ENCODE measurements around the gene AGAP6.
"Not testable (repeated sequence)": the region's sequence is repeated elsewhere in the genome, so short reads cannot be mapped to it uniquely, and the experiment has no call there.

The AGAP6 gene

GRCh38 chr10:49988376-49988775 is at the start of gene AGAP6:
Gene AGAP6, plus strand, starts transcription at chr10:49988406. Its CDS starts 310 bp downstream, at chr10:49988716.
- DNase-seq (ENCODE audit: low read depth in 2 of 3, low spot score in 1 of 3) = not testable (repeated sequence)

- peak; percentile 54 to 74 (median 60) for DNase-seq (ENCODE audit: low read depth in 2 of 3, low spot score in 1 of 3)
Observed at GRCh38 chr10:49941447-49942338, 46.5 kb upstream of the AGAP6 start, which contains the start of the genes PARG and TIMM23B. Gene PARG, minus strand, starts transcription at chr10:49942027. Its CDS starts 302 bp downstream, at chr10:49941725. Gene TIMM23B, plus strand, starts transcription at chr10:49942053. Its CDS starts 142 bp downstream, at chr10:49942195.

GRCh38 chr10:49942339-49942705 is 45.9 kb upstream of the AGAP6 start:
- DNase-seq (ENCODE audit: low read depth in 2 of 3, low spot score in 1 of 3) = not testable (repeated sequence)

DNA sequence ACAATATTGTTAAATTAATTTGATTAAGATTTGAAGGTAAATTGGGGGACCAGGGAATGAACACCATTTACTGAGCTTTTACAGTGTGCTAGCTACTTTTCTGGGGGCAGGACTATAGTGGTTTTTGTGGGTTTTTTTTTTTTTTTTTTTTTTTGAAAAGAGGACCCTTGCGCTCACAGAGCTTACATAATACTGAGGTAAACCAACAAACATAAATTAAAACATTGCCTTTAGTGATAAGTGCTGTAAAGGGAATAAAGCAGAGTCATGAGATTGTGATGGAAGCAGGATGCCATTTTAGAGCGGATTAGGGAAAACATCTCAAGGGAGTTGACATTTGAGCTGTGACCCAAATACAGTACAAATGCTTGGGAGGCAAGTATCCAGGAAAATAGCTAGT is 44.6 kb upstream of the AGAP6 start:
- not testable (repeated sequence) for DNase-seq (ENCODE audit: low read depth in 2 of 3, low spot score in 1 of 3)

- DNase-seq (ENCODE audit: low read depth in 2 of 3, low spot score in 1 of 3) = not testable (repeated sequence)
Observed at GRCh38 chr10:49948142-49948541, 40.1 kb upstream of the AGAP6 start.

- not testable (repeated sequence) for DNase-seq (ENCODE audit: low read depth in 2 of 3, low spot score in 1 of 3)
Observed at GRCh38 chr10:49948737-49949136, 39.5 kb upstream of the AGAP6 start.

DNA sequence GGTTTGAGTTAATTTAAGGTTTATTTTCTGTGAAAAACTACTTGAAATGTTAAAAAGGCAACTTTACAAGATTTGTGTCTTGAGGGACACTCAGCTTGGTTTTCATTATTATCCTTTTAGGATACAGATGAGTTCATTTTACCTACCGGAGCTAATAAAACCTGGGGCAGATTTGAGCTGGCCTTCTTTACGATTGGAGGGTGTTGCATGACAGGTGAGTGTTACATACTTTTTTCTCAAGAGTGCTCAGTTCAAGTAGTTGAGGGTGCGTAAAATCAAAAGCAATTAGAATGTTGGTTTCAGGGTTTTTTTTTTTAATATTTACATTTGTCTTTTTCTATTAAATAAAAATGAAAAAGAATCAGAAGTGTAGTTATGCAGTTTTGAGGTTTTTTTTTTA is 36.2 kb upstream of the AGAP6 start:
- DNase-seq (ENCODE audit: low read depth in 2 of 3, low spot score in 1 of 3) = not testable (repeated sequence)

GRCh38 chr10:49953122-49953521 is 35.1 kb upstream of the AGAP6 start:
- not testable (repeated sequence) for DNase-seq (ENCODE audit: low read depth in 2 of 3, low spot score in 1 of 3)

GRCh38 chr10:49970331-49970857 is 17.8 kb upstream of the AGAP6 start:
- not testable (repeated sequence) for DNase-seq (ENCODE audit: low read depth in 2 of 3, low spot score in 1 of 3)

GRCh38 chr10:49971466-49971865 is 16.7 kb upstream of the AGAP6 start:
- DNase-seq (ENCODE audit: low read depth in 2 of 3, low spot score in 1 of 3) = not testable (repeated sequence)

GRCh38 chr10:49972094-49972493 is 16.1 kb upstream of the AGAP6 start:
- not testable (repeated sequence) for DNase-seq (ENCODE audit: low read depth in 2 of 3, low spot score in 1 of 3)

DNA sequence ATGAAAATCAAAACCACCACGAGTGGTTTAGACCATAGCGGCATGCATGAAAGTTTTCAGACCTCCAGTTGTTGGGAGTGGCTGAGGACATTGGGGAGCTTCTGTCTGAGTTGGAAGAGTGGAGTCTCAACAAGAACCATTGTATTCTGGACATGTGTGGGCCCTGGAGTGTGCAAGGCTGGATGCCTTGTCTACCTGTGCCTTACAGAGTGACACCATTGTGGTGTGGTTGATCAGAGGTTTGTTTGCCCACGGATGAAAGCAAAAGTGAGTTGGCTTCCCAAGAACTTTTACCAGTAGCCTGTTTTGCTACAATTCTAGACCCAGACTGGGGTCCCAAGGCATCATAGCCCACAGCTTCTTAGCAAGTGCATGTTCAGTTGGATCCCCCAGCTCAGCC is 10.4 kb upstream of the AGAP6 start:
- DNase-seq (ENCODE audit: low read depth in 2 of 3, low spot score in 1 of 3) = not testable (repeated sequence)

- DNase-seq (ENCODE audit: low read depth in 2 of 3, low spot score in 1 of 3) = not testable (repeated sequence)
Observed at GRCh38 chr10:49987207-49987606, 999 bp upstream of the AGAP6 start.

GRCh38 chr10:49995321-49995720 is 7.1 kb downstream of the AGAP6 start:
- not testable (repeated sequence) for DNase-seq (ENCODE audit: low read depth in 2 of 3, low spot score in 1 of 3)

- not testable (repeated sequence) for DNase-seq (ENCODE audit: low read depth in 2 of 3, low spot score in 1 of 3)
Observed at GRCh38 chr10:50014024-50014423, 25.8 kb downstream of the AGAP6 start.

- DNase-seq (ENCODE audit: low read depth in 2 of 3, low spot score in 1 of 3) = not testable (repeated sequence)
Observed at GRCh38 chr10:50015596-50016220, 27.5 kb downstream of the AGAP6 start.

- not testable (repeated sequence) for DNase-seq (ENCODE audit: low read depth in 2 of 3, low spot score in 1 of 3)
Observed at GRCh38 chr10:50016926-50017325, 28.7 kb downstream of the AGAP6 start.

- not testable (repeated sequence) for DNase-seq (ENCODE audit: low read depth in 2 of 3, low spot score in 1 of 3)
Observed at GRCh38 chr10:50017646-50018045, 29.4 kb downstream of the AGAP6 start.

DNA sequence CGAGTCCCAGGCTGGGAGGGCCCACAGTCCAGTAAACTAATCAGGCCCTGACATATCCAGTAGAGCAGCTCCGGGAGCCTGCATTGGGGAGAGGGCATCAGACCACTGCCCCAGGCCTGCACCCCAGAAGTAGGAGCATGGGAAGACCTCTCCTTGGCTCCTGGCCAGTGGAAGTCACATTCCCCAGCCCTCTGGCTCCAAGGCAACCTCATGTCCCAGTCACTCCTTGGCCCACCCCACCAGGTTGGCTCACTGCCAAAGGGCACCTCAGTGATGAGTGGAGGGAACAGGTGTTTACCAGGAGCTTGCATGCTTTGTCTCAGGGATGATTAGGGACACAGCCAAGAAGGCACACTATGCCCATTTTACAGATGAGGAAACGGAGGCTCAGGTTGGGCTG is 31.1 kb downstream of the AGAP6 start:
- not testable (repeated sequence) for DNase-seq (ENCODE audit: low read depth in 2 of 3, low spot score in 1 of 3)

DNA sequence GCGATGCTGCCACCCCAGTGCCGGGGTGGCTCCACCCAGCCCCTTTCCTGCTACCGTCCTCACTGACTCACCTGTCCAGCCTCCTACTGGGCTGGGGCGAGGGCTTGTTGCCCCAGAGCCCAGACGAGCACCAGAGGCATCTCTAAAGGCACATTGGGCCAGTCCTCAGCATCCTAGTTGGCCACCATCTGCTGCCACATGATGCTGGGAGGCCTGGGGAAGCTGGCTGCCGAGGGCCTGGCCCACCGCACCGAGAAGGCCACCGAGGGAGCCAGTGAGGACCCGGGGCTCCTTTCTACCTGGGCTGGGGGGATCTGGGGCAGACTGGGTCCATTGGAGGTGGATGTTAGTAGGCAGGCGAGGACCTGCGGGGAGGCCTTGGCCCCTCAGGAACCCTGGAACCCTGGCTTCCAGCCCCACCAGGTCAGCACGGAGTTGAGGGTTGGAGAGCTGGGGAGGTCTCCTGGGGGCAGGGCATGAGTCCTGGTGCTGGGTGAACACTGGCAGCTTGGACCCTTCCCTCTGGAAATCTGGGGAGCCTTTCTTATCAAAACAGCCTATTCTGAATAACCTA is 32.3 kb downstream of the AGAP6 start:
- DNase-seq (ENCODE audit: low read depth in 2 of 3, low spot score in 1 of 3) = not testable (repeated sequence)

DNA sequence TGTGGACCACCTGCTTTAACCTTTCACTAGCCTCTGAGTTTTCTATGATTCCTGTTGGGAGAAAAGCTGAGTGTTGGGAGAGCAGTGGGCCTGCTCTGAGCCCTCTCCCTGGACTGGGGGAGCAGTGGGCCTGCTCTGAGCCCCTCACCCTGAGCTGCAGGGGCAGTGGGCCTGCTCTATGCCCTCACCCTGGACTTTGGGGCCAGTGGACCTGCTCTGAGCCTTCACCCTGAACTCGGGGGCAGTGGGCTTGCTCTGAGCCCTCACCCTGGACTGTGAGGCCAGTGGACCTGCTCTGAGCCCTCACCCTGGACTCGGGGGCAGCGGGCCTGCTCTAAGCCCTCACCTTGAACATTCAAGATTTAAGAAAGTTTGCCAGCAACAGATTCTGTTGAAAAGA is 33.4 kb downstream of the AGAP6 start:
- no peak for DNase-seq (ENCODE audit: low read depth in 2 of 3, low spot score in 1 of 3)

Measured in stimulated activated CD4-positive, alpha-beta T cell treated with anti-CD3 and anti-CD28 coated beads, Interleukin-12 subunit alpha, Interleukin-12 subunit beta, amount 100 ng/mL, for 48 hours (primary cell).